ENCODE measurements around the gene DRC1.

DNA sequence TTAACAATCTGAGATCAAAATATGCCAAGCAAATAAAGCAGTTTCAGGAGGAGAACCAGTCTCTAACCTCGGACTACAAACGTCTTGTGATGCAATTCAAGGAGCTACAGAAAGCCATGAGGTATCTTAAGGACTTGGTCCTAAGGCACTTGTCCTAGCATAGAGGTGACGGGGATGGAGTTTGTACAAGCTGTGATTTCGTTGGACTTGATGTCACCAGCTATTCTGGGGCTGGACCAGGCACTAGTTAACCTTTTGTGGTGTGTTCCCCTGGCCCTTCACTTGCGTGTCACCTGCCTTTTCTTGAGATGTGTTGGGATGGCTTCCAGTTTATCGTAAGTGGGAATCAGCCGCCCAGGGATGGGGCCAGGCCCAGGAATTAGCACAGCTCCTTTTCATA, 42.5 kb downstream of the DRC1 start:
- no peak for TF ChIP-seq POLR2A (IDR thresholded peaks at IDR 0.05)
- TF ChIP-seq, protein P1, sequence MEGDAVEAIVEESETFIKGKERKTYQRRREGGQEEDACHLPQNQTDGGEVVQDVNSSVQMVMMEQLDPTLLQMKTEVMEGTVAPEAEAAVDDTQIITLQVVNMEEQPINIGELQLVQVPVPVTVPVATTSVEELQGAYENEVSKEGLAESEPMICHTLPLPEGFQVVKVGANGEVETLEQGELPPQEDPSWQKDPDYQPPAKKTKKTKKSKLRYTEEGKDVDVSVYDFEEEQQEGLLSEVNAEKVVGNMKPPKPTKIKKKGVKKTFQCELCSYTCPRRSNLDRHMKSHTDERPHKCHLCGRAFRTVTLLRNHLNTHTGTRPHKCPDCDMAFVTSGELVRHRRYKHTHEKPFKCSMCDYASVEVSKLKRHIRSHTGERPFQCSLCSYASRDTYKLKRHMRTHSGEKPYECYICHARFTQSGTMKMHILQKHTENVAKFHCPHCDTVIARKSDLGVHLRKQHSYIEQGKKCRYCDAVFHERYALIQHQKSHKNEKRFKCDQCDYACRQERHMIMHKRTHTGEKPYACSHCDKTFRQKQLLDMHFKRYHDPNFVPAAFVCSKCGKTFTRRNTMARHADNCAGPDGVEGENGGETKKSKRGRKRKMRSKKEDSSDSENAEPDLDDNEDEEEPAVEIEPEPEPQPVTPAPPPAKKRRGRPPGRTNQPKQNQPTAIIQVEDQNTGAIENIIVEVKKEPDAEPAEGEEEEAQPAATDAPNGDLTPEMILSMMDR (IDR thresholded peaks at IDR 0.05): no peak
